ENCODE data around the gene TXNDC5. TPM values are rescaled to one million over a fixed set of nuclear protein-coding genes. Genes with fewer than 3 reads are reported as not detected.

The TXNDC5 gene
- total RNA-seq, 2 experiments from 2014 or later: 49.3 to 51.0 TPM

DNA sequence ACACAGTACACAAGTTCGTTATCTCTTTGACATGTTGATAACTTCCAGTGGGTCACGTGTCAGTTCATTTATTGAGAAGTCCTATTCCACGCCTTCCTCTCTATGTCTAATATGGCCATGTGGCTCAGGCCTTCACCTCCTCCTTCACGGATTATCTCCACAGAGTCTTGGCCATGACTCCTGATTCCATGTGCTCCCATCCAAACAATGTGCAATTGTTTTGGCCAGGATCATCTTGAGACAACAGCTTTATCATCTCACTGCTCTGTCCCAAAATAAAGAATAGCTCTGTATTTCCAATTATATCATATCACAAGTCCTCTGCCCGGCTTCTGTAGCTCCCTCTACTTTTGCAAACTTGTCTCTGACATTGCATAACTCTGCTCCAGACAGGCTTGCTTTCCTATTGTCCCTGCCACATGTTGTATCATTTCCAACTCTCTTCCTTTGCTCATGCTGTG, 11.1 kb upstream of the TXNDC5 start:
- TF ChIP-seq, protein P1, sequence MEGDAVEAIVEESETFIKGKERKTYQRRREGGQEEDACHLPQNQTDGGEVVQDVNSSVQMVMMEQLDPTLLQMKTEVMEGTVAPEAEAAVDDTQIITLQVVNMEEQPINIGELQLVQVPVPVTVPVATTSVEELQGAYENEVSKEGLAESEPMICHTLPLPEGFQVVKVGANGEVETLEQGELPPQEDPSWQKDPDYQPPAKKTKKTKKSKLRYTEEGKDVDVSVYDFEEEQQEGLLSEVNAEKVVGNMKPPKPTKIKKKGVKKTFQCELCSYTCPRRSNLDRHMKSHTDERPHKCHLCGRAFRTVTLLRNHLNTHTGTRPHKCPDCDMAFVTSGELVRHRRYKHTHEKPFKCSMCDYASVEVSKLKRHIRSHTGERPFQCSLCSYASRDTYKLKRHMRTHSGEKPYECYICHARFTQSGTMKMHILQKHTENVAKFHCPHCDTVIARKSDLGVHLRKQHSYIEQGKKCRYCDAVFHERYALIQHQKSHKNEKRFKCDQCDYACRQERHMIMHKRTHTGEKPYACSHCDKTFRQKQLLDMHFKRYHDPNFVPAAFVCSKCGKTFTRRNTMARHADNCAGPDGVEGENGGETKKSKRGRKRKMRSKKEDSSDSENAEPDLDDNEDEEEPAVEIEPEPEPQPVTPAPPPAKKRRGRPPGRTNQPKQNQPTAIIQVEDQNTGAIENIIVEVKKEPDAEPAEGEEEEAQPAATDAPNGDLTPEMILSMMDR (IDR thresholded peaks at IDR 0.05): no peak
- intact Hi-C loops (cut with micrococcal nuclease): no loop called here
- DNase-seq (no peak), ATAC-seq (no peak)
- Mint-ChIP-seq H3K27ac (no peak overlapping the region), H3K36me3 (ENCODE audit: low read depth) (peaks cover 2% of the 10 kb centered on the region), H3K4me3 (no peak overlapping the region), H3K9me3 (peaks cover 14% of the 10 kb centered on the region), H3K4me1 (ENCODE audit: low read depth) (no peaks in the 10 kb centered on the region), H3K27me3 (peaks cover 8% of the 10 kb centered on the region)
- POLR2A ChIA-PET: no interaction called here
- CTCF ChIA-PET: no interaction called here

DNA sequence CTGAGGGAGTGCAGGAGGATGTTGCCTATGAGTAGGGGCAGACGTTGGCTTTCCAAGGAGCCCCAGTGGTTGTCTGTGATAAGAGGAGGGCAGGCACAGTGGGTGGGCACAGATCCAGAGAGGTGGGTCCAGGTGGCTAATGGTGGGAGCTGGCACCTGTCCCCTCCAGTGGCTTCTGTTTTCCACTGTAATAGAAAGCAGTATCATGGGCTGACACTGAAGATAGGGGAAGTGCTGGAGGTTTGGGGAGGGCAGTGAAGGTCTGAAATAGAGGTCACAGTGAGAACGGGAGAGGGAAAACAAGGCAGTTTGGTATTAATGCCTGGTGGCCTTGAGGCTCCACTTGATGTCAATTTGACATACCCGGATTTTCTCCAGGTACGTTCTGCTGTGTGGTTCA, 10.5 kb upstream of the TXNDC5 start:
- peaks cover 14% of the 10 kb centered on the region for H3K9me3 Mint-ChIP-seq
- ChIA-PET POLR2A (no interaction called here), CTCF (no interaction called here)
- TF ChIP-seq, protein P1 (IDR thresholded peaks at IDR 0.05): no peak
- DNase-seq: no peak
- H3K27ac Mint-ChIP-seq: no peak overlapping the region
- peaks cover 2% of the 10 kb centered on the region for H3K36me3 Mint-ChIP-seq (ENCODE audit: low read depth)
- peaks cover 7% of the 10 kb centered on the region for H3K27me3 Mint-ChIP-seq
- no peak overlapping the region for H3K4me3 Mint-ChIP-seq
- no peaks in the 10 kb centered on the region for H3K4me1 Mint-ChIP-seq (ENCODE audit: low read depth)
- intact Hi-C loops (cut with micrococcal nuclease): no loop called here
- ATAC-seq: no peak

DNA sequence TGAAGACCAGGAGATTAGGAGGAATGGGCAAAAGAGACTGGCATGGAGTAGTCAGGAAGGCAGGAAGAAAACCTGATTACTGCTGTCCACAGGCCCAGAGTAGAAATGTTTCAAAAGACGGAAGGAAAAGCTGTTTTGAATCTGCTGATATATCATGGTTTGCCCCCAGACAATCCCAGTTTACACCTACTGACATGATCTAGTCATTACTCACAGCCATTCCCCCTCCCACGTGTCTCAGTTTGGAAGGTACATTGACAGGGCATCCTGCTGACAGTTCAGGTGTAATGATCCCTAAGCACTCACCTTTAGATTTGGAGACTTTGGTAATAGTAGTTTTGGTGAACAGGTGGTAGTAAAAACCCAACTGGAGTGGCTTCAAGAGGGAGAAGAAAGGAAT, 9.8 kb upstream of the TXNDC5 start:
- ATAC-seq (no peak), DNase-seq (no peak)
- CTCF ChIA-PET: no interaction called here
- intact Hi-C loops (cut with micrococcal nuclease): no loop called here
- H3K4me1 Mint-ChIP-seq (ENCODE audit: low read depth): no peaks in the 10 kb centered on the region
- no peak overlapping the region for H3K4me3 Mint-ChIP-seq
- POLR2A ChIA-PET: no interaction called here
- no peak overlapping the region for H3K27ac Mint-ChIP-seq
- peaks cover 1% of the 10 kb centered on the region for H3K36me3 Mint-ChIP-seq (ENCODE audit: low read depth)
- peaks cover 9% of the 10 kb centered on the region for H3K27me3 Mint-ChIP-seq
- TF ChIP-seq, protein P1 (IDR thresholded peaks at IDR 0.05): no peak
- peaks cover 11% of the 10 kb centered on the region for H3K9me3 Mint-ChIP-seq

DNA sequence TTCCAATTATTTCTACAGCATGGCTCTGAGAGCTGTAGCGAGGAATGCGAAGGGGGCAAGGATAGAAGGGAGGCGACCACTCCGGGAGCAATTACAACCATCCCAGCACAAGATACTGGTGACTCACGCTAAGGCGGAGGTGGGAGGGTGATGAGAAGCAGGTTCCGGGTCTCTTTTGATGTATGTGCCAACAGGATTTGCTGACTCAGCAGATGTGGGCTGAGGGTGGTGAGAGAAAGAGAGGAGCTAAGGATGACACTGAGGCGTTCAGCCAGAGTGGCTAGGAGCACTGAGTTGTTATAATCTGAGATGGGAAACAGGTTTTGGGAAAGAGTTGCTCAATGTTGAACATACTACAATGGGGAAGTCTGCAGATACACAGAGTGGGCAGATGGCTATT, 9.3 kb upstream of the TXNDC5 start:
- ChIA-PET POLR2A (no interaction called here), CTCF (no interaction called here)
- H3K27ac Mint-ChIP-seq: no peak overlapping the region
- peaks cover 8% of the 10 kb centered on the region for H3K27me3 Mint-ChIP-seq
- H3K9me3 Mint-ChIP-seq: peaks cover 7% of the 10 kb centered on the region
- DNase-seq (peak; percentile 34), ATAC-seq (peak; percentile 47)
- TF ChIP-seq, protein P1 (IDR thresholded peaks at IDR 0.05): no peak
- no peaks in the 10 kb centered on the region for H3K36me3 Mint-ChIP-seq (ENCODE audit: low read depth)
- H3K4me1 Mint-ChIP-seq (ENCODE audit: low read depth): no peaks in the 10 kb centered on the region
- H3K4me3 Mint-ChIP-seq: no peak overlapping the region
- intact Hi-C loops (cut with micrococcal nuclease): no loop called here

DNA sequence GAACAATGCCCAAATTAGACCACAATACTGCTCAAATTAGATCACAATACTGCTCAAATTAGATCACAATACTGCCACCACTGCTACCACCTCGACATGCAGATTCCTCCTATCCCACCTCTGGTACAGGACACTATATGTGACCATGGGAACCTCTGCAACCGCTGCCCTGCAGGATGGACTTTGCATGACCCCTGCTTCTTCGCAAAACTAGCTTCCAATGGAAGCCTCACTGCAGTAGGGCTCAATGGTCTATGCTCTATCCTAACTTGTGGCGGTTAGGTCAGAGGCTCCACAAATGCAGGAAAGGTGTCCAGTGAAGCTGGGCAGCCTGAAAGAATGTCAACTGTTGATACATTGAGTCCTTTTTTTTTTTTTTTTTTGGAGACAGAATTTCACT, 7.8 kb upstream of the TXNDC5 start:
- TF ChIP-seq, protein P1 (IDR thresholded peaks at IDR 0.05): no peak
- DNase-seq (no peak), ATAC-seq (no peak)
- Mint-ChIP-seq H3K27me3 (peaks cover 4% of the 10 kb centered on the region), H3K9me3 (no peaks in the 10 kb centered on the region), H3K36me3 (ENCODE audit: low read depth) (no peaks in the 10 kb centered on the region), H3K4me1 (ENCODE audit: low read depth) (no peaks in the 10 kb centered on the region), H3K4me3 (no peak overlapping the region), H3K27ac (no peak overlapping the region)
- POLR2A ChIA-PET: no interaction called here
- CTCF ChIA-PET: interaction anchor here (1.5 kb wide), 1 partner anchor 196 kb away, joined by 3 read pairs; no protein-coding TSS in a partner anchor
- intact Hi-C loops (cut with micrococcal nuclease): no loop called here

Measured in activated CD8-positive, alpha-beta T cell treated with anti-CD3 and anti-CD28 coated beads for 36 hours (primary cell).